HCT116 (cell line): Measurements from ENCODE around the gene THSD7A. TPM values are rescaled to one million over a fixed set of nuclear protein-coding genes. Genes with fewer than 3 reads are reported as not detected.

ENCODE experiments used
- ATAC-seq: fragments of 200-7000 bp; cut with Tn5 transposase; 2 replicates; pipeline ENCODE4 v1.9.1; 2020; ENCODE audit warnings: mild to moderate bottlenecking, moderate library complexity
- BruUV-seq: library from RNA; stranded (reverse); fragments of 400-500 nt; replicated peaks from 2 replicates; lab custom pipeline; 2021; lab: Mats Ljungman, UMichigan
- CTCF ChIA-PET: fragments of 300-600 bp; sonication (Branson Sonifier 250); formaldehyde crosslinking; loops from one replicate; lab custom pipeline; 2021; ENCODE audit warnings: antibody characterized with exemption; lab: Charles Lee
- POLR2A ChIA-PET: fragments of 300-600, 350-600 bp; sonication (Branson Sonifier 250); formaldehyde crosslinking; loops from one replicate; lab custom pipeline; 2021; ENCODE audit warnings: antibody characterized with exemption; lab: Charles Lee
- RAD21 ChIA-PET, 2 experiments: fragments of 300-600 bp; sonication (Branson Sonifier 250); formaldehyde crosslinking; loops; one replicate each; lab custom pipeline; 2023; ENCODE audit warnings: low total read pairs in 2 of 2; ENCODE audit not compliant: uncharacterized antibody in 2 of 2, unreplicated experiment in 2 of 2, low non-redundant PET in 1 of 2; lab: Charles Lee
- DNase-seq: peaks from one replicate; pipeline ENCODE4 v3.0.0-alpha.2; 2010; ENCODE audit warnings: low read depth, low spot score
- H2AFZ ChIP-seq: fragments of 200-600 bp; shearing (Covaris generic), sonication (generic); 2 replicates; pipeline ENCODE4 v1.6.1; 2017; ENCODE audit warnings: low read depth, mixed run types, mixed read lengths, antibody characterized with exemption, low read length; ENCODE audit not compliant: poor library complexity, severe bottlenecking
- H3K27ac ChIP-seq: 2 replicates; pipeline ENCODE4 v1.5.1; 2012; ENCODE audit warnings: low read depth, low read length
- H3K27me3 ChIP-seq: fragments of 200-600 bp; sonication (generic); 2 replicates; pipeline ENCODE4 v1.6.1; 2016; ENCODE audit warnings: mixed run types, low read length, mixed read lengths; ENCODE audit not compliant: insufficient read depth
- H3K36me3 ChIP-seq, 2 experiments: fragments of 200-500 bp in 1 of 2; fragments of 200-600 bp in 1 of 2; sonication (Bioruptor generic) in 1 of 2; sonication (generic) in 1 of 2; 2 replicates each; pipeline versions ENCODE4 v1.5.1 to v1.6.1; 2014 to 2016; ENCODE audit warnings: low read length in 2 of 2, inconsistent platforms in 1 of 2, mixed read lengths in 1 of 2, mixed run types in 1 of 2; ENCODE audit not compliant: insufficient read depth in 2 of 2, control insufficient read depth in 1 of 2
- H3K4me1 ChIP-seq, 2 experiments: fragments of 200-600 bp in 1 of 2; sonication (generic) in 1 of 2; 2 replicates each; pipeline versions ENCODE4 v1.5.1 to v1.6.1; 2012 to 2017; ENCODE audit warnings: low read length in 2 of 2, inconsistent platforms in 1 of 2, mild to moderate bottlenecking in 1 of 2, mixed read lengths in 1 of 2, mixed run types in 1 of 2, moderate library complexity in 1 of 2; ENCODE audit not compliant: insufficient read depth in 2 of 2, control insufficient read depth in 1 of 2
- H3K4me2 ChIP-seq: fragments of 200-600 bp; sonication (generic); 2 replicates; pipeline ENCODE4 v1.6.1; 2017; ENCODE audit warnings: mixed run types, low read length, mixed read lengths
- H3K4me3 ChIP-seq, 2 experiments: fragments of 200-600 bp in 1 of 2; sonication (generic) in 1 of 2; replicated peaks in 1 of 2; 2 replicates each; pipeline ENCODE4 v1.5.1; 2011 to 2016; ENCODE audit warnings: low read length in 2 of 2, control low read depth in 1 of 2, low read depth in 1 of 2, mild to moderate bottlenecking in 1 of 2, mixed read lengths in 1 of 2, mixed run types in 1 of 2
- H3K79me2 ChIP-seq: fragments of 200-600 bp; sonication (generic); 2 replicates; pipeline ENCODE4 v1.6.1; 2017; ENCODE audit warnings: mild to moderate bottlenecking, mixed run types, low read length, moderate library complexity, mixed read lengths; ENCODE audit not compliant: insufficient read depth
- H3K9ac ChIP-seq: fragments of 200-600 bp; sonication (generic); 2 replicates; pipeline ENCODE4 v1.6.1; 2016; ENCODE audit warnings: low read length, mixed read lengths
- H3K9me2 ChIP-seq: fragments of 200-600 bp; sonication (generic), shearing (Covaris generic); 2 replicates; pipeline ENCODE4 v1.6.1; 2017; ENCODE audit warnings: mixed run types, mild to moderate bottlenecking, moderate library complexity; ENCODE audit not compliant: insufficient read depth
- H3K9me3 ChIP-seq, 2 experiments: fragments of 200-500 bp in 1 of 2; fragments of 200-600 bp in 1 of 2; sonication (Bioruptor generic) in 1 of 2; sonication (generic) in 1 of 2; 2 replicates each; pipeline ENCODE4 v1.6.1; 2014 to 2017; ENCODE audit warnings: low read length in 2 of 2, mixed read lengths in 2 of 2, inconsistent platforms in 1 of 2, low read depth in 1 of 2, mild to moderate bottlenecking in 1 of 2, mixed run types in 1 of 2, moderate library complexity in 1 of 2; ENCODE audit not compliant: control insufficient read depth in 1 of 2, insufficient read depth in 1 of 2
- H4K20me1 ChIP-seq: fragments of 200-600 bp; sonication (generic), shearing (Covaris generic); 2 replicates; pipeline ENCODE4 v1.6.1; 2017; ENCODE audit warnings: mixed run types, mild to moderate bottlenecking, moderate library complexity; ENCODE audit not compliant: insufficient read depth
- ELF1 ChIP-seq: IDR thresholded peaks from 2 replicates; pipeline ENCODE4 v1.6.1; 2012; ENCODE audit warnings: low read depth, borderline replicate concordance
- EZH2 ChIP-seq: fragments of 200-600 bp; sonication (generic); IDR thresholded peaks from 2 replicates; pipeline ENCODE4 v1.6.1; 2017; ENCODE audit warnings: antibody characterized with exemption, mixed run types
- EZH2phosphoT487 ChIP-seq: fragments of 200-600 bp; IDR thresholded peaks from 2 replicates; pipeline ENCODE4 v1.6.1; 2018; ENCODE audit warnings: antibody characterized with exemption, borderline replicate concordance
- FOSL1 ChIP-seq: IDR thresholded peaks from 2 replicates; pipeline ENCODE4 v1.6.1; 2012; ENCODE audit warnings: low read depth
- JUND ChIP-seq: IDR thresholded peaks from 2 replicates; pipeline ENCODE4 v1.6.1; 2012
- POLR2A ChIP-seq: IDR thresholded peaks from 2 replicates; pipeline ENCODE4 v1.7.0; 2011; ENCODE audit warnings: borderline replicate concordance; ENCODE audit not compliant: insufficient read depth, insufficient read length; ENCODE audit errors: extremely low read depth
- POLR2AphosphoS5 ChIP-seq: IDR thresholded peaks from 2 replicates; pipeline ENCODE4 v1.6.1; 2011; ENCODE audit warnings: mild to moderate bottlenecking, low read depth, low read length, moderate library complexity
- RAD21 ChIP-seq: IDR thresholded peaks from 2 replicates; pipeline ENCODE4 v1.6.1; 2012; ENCODE audit warnings: low read depth, mild to moderate bottlenecking
- SIN3A ChIP-seq: IDR thresholded peaks from 2 replicates; pipeline ENCODE4 v1.6.1; 2012; ENCODE audit warnings: low read depth
- SP1 ChIP-seq: IDR thresholded peaks from 2 replicates; pipeline ENCODE4 v1.6.1; 2012; ENCODE audit warnings: low read depth
- SRF ChIP-seq: IDR thresholded peaks from 2 replicates; pipeline ENCODE4 v1.6.1; 2012; ENCODE audit warnings: low read depth
- ZFX ChIP-seq: fragments of 450-650 bp; IDR thresholded peaks from 2 replicates; pipeline ENCODE4 v1.6.1; 2017
- intact Hi-C: fragments of 100-400 bp; cut with micrococcal nuclease; formaldehyde crosslinking; loops from 2 replicates; pipeline ENCODE4 v1.10.0; 2022
- total RNA-seq: library from RNA; stranded (reverse); gene quantifications from one replicate; pipeline ENCODE4 v1.2.1, GENCODE V29; 2021; ENCODE audit not compliant: unreplicated experiment
- TF ChIP-seq, protein P1 (sequence below): IDR thresholded peaks from 2 replicates; pipeline ENCODE4 v1.6.1; 2011; ENCODE audit warnings: mild to moderate bottlenecking, low read length, moderate library complexity; ENCODE audit not compliant: insufficient replicate concordance; ENCODE audit errors: extremely low read depth
- TF ChIP-seq, protein P2 (sequence below), 3 experiments: fragments of 200-600 bp in 1 of 3; sonication (generic) in 1 of 3; IDR thresholded peaks in 2 of 3; conservative IDR thresholded peaks in 1 of 3; 2 replicates each; pipeline ENCODE4 v1.5.1; 2012 to 2017; ENCODE audit warnings: low read depth in 2 of 3, low read length in 2 of 3, antibody characterized with exemption in 1 of 3, borderline replicate concordance in 1 of 3, control low read depth in 1 of 3, mild to moderate bottlenecking in 1 of 3, mixed read lengths in 1 of 3, mixed run types in 1 of 3, moderate library complexity in 1 of 3; ENCODE audit not compliant: insufficient read depth in 1 of 3
- TF ChIP-seq, protein P3 (sequence below): IDR thresholded peaks from 2 replicates; pipeline ENCODE4 v1.6.1; 2012

Gene THSD7A
- total RNA-seq, 1 experiment from 2014 or later: 0.05 TPM

DNA sequence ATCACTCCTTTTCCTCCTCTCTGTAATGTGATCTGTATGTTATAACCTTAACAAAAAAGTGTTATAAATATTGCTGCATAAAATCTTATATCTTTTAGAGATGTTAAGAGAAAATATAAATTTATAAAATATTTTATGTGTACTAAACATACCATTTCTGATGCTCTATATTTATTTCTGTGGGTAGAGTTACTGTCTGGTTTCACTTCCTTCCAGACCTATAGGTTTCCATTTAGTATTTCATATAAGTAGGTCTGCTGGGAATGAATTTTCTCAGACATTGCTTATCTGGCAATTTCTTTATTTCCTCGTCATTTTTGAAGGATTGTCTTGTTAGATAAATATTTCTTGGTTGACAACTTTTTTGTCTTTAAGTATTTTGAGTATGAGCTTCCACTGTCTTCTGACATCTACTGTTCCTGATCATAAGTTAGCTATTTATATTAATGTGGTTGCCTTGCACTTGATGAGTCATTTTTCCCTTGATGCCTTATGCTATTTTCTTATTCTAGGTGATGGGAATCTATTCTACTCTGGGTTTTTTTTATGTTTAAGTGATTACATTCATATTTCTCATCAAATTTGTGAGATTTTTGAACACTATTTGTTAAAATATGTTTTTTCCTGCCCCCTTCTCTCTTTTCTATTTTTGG lies 11.2 kb upstream of the THSD7A start:
- no peak overlapping the region for H2AFZ ChIP-seq
- TF ChIP-seq POLR2A (no peak), ELF1 (no peak), SRF (no peak), FOSL1 (no peak), SP1 (no peak), ZFX (no peak), POLR2AphosphoS5 (no peak)
- TF ChIP-seq, protein P1, sequence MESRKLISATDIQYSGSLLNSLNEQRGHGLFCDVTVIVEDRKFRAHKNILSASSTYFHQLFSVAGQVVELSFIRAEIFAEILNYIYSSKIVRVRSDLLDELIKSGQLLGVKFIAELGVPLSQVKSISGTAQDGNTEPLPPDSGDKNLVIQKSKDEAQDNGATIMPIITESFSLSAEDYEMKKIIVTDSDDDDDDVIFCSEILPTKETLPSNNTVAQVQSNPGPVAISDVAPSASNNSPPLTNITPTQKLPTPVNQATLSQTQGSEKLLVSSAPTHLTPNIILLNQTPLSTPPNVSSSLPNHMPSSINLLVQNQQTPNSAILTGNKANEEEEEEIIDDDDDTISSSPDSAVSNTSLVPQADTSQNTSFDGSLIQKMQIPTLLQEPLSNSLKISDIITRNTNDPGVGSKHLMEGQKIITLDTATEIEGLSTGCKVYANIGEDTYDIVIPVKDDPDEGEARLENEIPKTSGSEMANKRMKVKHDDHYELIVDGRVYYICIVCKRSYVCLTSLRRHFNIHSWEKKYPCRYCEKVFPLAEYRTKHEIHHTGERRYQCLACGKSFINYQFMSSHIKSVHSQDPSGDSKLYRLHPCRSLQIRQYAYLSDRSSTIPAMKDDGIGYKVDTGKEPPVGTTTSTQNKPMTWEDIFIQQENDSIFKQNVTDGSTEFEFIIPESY: no peak
- TF ChIP-seq, all 23 proteins: peak for 0
- RAD21 ChIA-PET: no interaction called here
- Histone ChIP-seq H3K4me3 (no peak overlapping the region), H3K27ac (no peak overlapping the region), H3K4me2 (no peak overlapping the region), H4K20me1 (no peaks in the 10 kb centered on the region), H3K9me3 (no peaks in the 10 kb centered on the region), H3K4me1 (no peaks in the 10 kb centered on the region), H3K79me2 (no peaks in the 10 kb centered on the region), H3K27me3 (no peaks in the 10 kb centered on the region), H3K36me3 (no peaks in the 10 kb centered on the region), H3K9me2 (no peaks in the 10 kb centered on the region), H3K9ac (no peak overlapping the region)
- DNase-seq (no peak), ATAC-seq (no peak)
- CTCF ChIA-PET: no interaction called here
- intact Hi-C loops: no loop called here
- no TSS peak for BruUV-seq
- POLR2A ChIA-PET: no interaction called here

DNA sequence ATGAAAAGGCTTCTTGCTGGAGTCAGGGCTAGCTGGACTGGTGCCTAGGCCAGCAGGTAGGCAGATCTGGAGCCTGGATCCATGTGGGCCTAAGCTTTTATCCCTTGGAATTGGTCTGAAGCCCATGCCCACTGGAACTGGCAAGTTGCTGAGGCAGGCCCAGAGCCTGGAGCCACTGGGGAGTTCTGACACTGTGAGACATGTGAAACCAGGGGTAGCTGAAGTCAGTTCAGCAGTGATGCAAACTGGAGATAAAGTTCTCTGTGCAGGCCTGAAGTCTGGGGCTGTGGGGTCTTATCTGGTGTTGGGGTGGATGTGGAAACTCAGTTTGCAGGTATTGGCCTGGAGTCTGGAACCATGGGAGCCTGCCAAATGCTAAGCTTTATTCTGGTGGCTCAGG lies 9.7 kb upstream of the THSD7A start:
- ChIA-PET POLR2A (no interaction called here), RAD21 (no interaction called here), CTCF (interaction anchor here (1.1 kb wide), 1 partner anchor 481 kb away, joined by 3 read pairs; no protein-coding TSS in a partner anchor)
- no peaks in the 10 kb centered on the region for H4K20me1 ChIP-seq
- no peak overlapping the region for H3K9ac ChIP-seq
- no peak overlapping the region for H3K4me3 ChIP-seq
- ATAC-seq (no peak), DNase-seq (no peak)
- no peaks in the 10 kb centered on the region for H3K27me3 ChIP-seq
- no peaks in the 10 kb centered on the region for H3K79me2 ChIP-seq
- intact Hi-C loops: no loop called here
- no peak overlapping the region for H3K4me2 ChIP-seq
- no peaks in the 10 kb centered on the region for H3K9me3 ChIP-seq
- H2AFZ ChIP-seq: no peak overlapping the region
- no peaks in the 10 kb centered on the region for H3K36me3 ChIP-seq
- no peaks in the 10 kb centered on the region for H3K4me1 ChIP-seq
- no TSS peak for BruUV-seq
- no peaks in the 10 kb centered on the region for H3K9me2 ChIP-seq
- no peak overlapping the region for H3K27ac ChIP-seq
- TF ChIP-seq, protein P2, sequence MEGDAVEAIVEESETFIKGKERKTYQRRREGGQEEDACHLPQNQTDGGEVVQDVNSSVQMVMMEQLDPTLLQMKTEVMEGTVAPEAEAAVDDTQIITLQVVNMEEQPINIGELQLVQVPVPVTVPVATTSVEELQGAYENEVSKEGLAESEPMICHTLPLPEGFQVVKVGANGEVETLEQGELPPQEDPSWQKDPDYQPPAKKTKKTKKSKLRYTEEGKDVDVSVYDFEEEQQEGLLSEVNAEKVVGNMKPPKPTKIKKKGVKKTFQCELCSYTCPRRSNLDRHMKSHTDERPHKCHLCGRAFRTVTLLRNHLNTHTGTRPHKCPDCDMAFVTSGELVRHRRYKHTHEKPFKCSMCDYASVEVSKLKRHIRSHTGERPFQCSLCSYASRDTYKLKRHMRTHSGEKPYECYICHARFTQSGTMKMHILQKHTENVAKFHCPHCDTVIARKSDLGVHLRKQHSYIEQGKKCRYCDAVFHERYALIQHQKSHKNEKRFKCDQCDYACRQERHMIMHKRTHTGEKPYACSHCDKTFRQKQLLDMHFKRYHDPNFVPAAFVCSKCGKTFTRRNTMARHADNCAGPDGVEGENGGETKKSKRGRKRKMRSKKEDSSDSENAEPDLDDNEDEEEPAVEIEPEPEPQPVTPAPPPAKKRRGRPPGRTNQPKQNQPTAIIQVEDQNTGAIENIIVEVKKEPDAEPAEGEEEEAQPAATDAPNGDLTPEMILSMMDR (IDR thresholded peaks at IDR 0.05 in 2 of 3, conservative IDR thresholded peaks at IDR 0.05 in 1 of 3; ENCODE audit: borderline replicate concordance in 1 of 3, insufficient read depth in 1 of 3, low read depth in 2 of 3, low read length in 2 of 3): no peak
- TF ChIP-seq JUND (no peak), SIN3A (no peak), RAD21 (no peak), POLR2A (no peak), EZH2phosphoT487 (no peak), ZFX (no peak), EZH2 (no peak), ELF1 (no peak)
- TF ChIP-seq, protein P3, sequence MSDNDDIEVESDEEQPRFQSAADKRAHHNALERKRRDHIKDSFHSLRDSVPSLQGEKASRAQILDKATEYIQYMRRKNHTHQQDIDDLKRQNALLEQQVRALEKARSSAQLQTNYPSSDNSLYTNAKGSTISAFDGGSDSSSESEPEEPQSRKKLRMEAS: no peak
- TF ChIP-seq, protein P1: no peak
